HUES6 (cell line): Measurements from ENCODE around the gene GABRR2.
"Not testable (repeated sequence)": the region's sequence is repeated elsewhere in the genome, so short reads cannot be mapped to it uniquely, and the experiment has no call there.

Experiments
- H3K27ac ChIP-seq: 2 replicates; pipeline ENCODE4 v1.7.0; 2013; ENCODE audit warnings: low read depth, mild to moderate bottlenecking, low read length, inconsistent platforms
- H3K27me3 ChIP-seq: 2 replicates; pipeline ENCODE4 v1.6.1; 2013; ENCODE audit warnings: low read length; ENCODE audit not compliant: control insufficient read depth, insufficient read depth
- H3K36me3 ChIP-seq: 2 replicates; pipeline ENCODE4 v1.6.1; 2013; ENCODE audit warnings: low read length; ENCODE audit not compliant: control insufficient read depth, insufficient read depth
- H3K4me1 ChIP-seq: 2 replicates; pipeline ENCODE4 v1.6.1; 2013; ENCODE audit warnings: low read length; ENCODE audit not compliant: control insufficient read depth, insufficient read depth
- H3K4me3 ChIP-seq: 2 replicates; pipeline ENCODE4 v1.5.1; 2013; ENCODE audit warnings: low read depth, low read length
- H3K9ac ChIP-seq: one replicate; pipeline ENCODE4 v1.6.1; 2013; ENCODE audit warnings: mild to moderate bottlenecking, low read length
- H3K9me3 ChIP-seq: 2 replicates; pipeline ENCODE4 v1.6.1; 2013; ENCODE audit warnings: low read depth, low read length; ENCODE audit not compliant: control insufficient read depth, insufficient read depth

GABRR2 gene

DNA sequence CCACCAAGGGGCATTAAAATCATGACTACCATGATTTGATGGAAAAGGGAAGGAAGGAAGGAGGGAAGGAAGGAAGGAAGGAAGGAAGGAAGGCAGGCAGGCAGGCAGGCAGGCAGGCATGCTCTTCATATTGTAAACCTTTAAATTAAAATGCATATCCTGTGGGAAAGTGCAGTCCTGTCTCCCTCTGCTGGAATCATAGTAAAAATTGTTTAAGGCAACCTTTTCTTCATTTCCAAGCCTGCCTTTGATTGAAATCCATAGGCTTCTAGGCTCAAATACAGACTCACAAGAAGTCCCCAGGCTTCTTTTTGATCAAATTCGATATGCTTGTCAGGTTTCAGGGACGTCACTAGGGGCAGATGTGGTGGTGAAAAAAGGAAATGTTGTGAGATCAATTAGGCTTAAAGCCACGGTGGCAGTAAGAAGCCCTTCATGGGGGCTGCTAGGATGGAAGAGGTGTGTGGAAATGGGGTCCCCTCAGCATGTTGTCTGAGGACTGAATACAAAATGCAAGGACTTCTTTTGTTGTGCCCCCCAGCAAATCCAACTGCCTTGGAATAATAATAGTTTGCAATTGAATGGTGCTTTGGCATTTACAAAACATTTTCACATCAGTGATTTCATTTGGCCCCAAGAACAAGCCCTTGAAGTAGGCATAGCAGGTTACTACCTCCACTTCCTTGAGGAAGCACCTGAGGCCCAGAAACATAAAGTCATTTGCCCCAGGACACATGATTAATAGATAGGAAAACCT lies 72.3 kb downstream of the GABRR2 start:
- no peak overlapping the region for H3K9ac ChIP-seq
- no peak overlapping the region for H3K27ac ChIP-seq
- H3K36me3 ChIP-seq: no peaks in the 10 kb centered on the region
- H3K4me3 ChIP-seq: no peak overlapping the region
- peaks cover 22% of the 10 kb centered on the region for H3K4me1 ChIP-seq
- H3K27me3 ChIP-seq: no peaks in the 10 kb centered on the region
- H3K9me3 ChIP-seq: no peaks in the 10 kb centered on the region

DNA sequence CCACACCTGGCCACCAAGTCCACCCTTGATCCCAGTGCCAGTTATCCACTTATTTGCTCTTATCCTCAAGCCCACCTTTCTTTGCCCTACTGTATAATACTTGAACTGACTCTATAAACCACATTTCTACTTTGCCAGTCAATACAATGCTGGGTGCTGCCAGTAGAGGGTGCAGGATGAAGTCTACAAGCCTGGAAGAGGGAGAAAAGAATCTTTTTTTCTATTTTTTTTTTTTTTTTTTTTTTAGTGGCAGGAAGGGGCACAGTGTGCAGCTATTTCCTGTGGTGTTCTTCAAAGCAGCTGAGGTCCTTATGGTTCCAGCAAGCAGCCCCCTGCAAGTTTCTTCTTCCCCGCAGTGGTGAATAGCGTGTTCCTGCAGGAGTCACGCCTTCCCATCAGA lies 75.8 kb downstream of the GABRR2 start:
- Histone ChIP-seq H3K27me3 (no peaks in the 10 kb centered on the region), H3K9me3 (peaks cover 10% of the 10 kb centered on the region; the same call in 1 of the 2 replicates), H3K9ac (no peak overlapping the region), H3K27ac (no peak overlapping the region), H3K4me3 (no peak overlapping the region), H3K36me3 (no peaks in the 10 kb centered on the region), H3K4me1 (peaks cover 22% of the 10 kb centered on the region)

DNA sequence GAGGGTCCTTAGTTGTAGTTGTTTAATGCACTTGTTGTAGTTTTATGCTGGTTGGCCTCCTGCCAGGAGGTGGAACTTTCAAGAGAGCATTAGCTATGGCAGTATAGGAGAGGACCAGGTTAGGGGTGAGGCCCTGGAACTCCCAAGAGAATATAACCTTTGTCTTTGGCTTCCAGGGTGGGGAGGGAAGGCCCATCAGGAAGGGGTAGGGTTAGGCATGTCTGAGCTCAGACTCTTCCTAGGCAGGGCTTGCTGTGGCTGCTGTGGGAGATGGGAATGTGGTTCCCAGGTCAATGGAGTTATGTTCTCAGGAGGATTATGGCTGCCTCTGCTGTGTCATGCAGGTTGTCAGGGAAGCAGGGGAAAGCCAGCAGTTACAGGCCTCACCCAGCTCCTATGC lies 77.9 kb downstream of the GABRR2 start:
- Histone ChIP-seq H3K9me3 (peaks cover 10% of the 10 kb centered on the region; the same call in 1 of the 2 replicates), H3K27me3 (no peaks in the 10 kb centered on the region), H3K36me3 (no peaks in the 10 kb centered on the region), H3K9ac (no peak overlapping the region), H3K27ac (no peak overlapping the region), H3K4me1 (peaks cover 1% of the 10 kb centered on the region), H3K4me3 (no peak overlapping the region)

DNA sequence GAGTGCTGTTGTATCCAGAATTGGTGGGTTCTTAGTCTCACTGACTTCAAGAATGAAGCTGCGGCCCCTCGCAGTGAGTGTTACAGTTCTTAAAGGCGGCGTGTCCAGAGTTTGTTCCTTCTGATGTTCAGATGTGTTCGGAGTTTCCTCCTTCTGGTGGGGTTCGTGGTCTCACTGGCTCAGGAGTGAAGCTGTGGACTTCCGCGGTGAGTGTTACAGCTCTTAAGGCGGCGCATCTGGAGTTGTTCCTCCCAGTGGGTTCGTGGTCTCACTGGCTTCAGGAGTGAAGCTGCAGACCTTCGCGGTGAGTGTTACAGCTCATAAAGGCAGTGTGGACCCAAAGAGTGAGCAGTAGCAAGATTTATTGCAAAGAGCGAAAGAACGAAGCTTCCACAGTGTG lies 81.5 kb downstream of the GABRR2 start:
- not testable (repeated sequence) for H3K27ac ChIP-seq, H3K9ac ChIP-seq

DNA sequence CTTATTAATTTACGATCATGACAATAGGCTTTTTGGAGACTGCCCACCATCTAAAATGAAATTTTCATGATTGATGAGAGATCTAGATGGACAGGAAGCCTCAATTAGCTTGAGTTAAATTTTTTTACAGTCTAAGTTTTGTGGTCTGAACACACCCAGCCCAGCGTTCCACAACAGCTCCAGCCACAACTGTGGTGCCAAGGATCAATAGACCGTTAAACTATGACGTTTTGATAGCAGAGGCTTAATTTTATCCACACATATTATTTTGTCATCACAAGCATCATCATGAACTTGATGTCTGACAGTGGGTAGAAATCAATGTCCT lies 92.4 kb downstream of the GABRR2 start:
- Histone ChIP-seq H3K4me3 (no peak overlapping the region), H3K4me1 (peaks cover under 1% of the 10 kb centered on the region), H3K9ac (no peak overlapping the region), H3K9me3 (peaks cover 4% of the 10 kb centered on the region; the same call in 1 of the 2 replicates), H3K27me3 (no peaks in the 10 kb centered on the region), H3K36me3 (no peaks in the 10 kb centered on the region), H3K27ac (no peak overlapping the region)

More for the DNA sequence above, 81.5 kb downstream of the GABRR2 start:
- H3K4me1 ChIP-seq, H3K27me3 ChIP-seq, H3K36me3 ChIP-seq, H3K4me3 ChIP-seq: not testable (repeated sequence)
- peaks cover 13% of the 10 kb centered on the region; the same call in 1 of the 2 replicates for H3K9me3 ChIP-seq

DNA sequence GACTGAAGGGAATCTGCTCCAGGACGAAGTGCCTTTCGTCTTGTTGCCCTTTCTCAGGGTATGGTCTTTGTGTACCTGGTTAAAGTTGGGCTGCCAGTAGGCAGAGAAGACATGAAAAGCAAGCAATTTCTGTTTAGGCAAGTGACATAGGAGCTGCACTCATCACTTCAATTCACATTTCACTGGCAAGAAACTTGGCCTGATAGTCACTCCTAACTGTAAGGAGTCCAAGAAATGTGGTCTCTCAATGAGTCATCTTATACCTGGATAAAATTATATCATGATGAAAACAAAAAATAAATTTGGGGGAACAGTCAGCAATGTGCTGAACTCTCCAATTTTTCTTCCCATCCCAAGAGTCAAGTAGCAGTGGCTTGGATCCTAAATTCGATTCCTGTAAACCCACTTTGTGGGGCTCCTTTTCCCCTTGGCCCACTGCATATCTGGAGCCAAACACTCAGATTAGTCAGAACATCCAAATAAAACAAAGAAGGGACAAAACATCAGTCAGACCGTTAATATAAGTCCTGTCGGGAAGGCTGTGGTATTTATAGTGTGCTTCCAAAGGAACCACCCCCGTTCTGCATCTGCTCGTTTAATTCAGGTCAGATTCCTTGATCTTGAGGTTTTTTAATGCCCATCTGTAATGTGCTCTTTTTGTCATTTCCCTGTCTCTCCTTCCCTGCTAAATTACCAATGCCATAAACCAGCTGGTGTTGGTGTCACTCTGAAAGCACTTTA lies 93.0 kb downstream of the GABRR2 start:
- no peaks in the 10 kb centered on the region for H3K27me3 ChIP-seq
- no peak overlapping the region for H3K27ac ChIP-seq
- H3K36me3 ChIP-seq: no peaks in the 10 kb centered on the region
- peaks cover 4% of the 10 kb centered on the region; the same call in 1 of the 2 replicates for H3K9me3 ChIP-seq
- H3K4me1 ChIP-seq: peaks cover 5% of the 10 kb centered on the region
- H3K4me3 ChIP-seq: no peak overlapping the region
- no peak overlapping the region for H3K9ac ChIP-seq

DNA sequence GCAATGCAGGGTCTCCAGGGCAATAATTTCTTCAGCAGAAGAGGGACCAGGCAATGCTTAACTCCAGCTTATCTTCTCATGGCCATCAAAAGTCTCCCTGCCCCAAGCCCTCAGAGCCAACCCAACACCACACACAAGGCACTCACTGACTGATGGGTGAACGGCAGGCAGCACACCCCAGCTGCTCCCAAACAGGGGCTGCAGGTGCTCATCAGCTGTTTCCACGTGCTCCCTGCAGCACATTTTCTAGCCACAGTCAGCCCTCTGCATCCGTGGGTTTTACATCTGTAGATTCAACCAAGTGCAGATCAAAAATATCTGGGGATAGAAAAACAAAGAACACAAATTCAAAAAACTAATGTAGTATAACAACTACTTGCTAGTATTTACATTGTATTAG lies 94.0 kb downstream of the GABRR2 start:
- Histone ChIP-seq H3K27ac (no peak overlapping the region), H3K9ac (no peak overlapping the region), H3K36me3 (no peaks in the 10 kb centered on the region), H3K4me1 (peaks cover 8% of the 10 kb centered on the region), H3K27me3 (no peaks in the 10 kb centered on the region), H3K9me3 (peaks cover 4% of the 10 kb centered on the region; the same call in 1 of the 2 replicates), H3K4me3 (no peak overlapping the region)

DNA sequence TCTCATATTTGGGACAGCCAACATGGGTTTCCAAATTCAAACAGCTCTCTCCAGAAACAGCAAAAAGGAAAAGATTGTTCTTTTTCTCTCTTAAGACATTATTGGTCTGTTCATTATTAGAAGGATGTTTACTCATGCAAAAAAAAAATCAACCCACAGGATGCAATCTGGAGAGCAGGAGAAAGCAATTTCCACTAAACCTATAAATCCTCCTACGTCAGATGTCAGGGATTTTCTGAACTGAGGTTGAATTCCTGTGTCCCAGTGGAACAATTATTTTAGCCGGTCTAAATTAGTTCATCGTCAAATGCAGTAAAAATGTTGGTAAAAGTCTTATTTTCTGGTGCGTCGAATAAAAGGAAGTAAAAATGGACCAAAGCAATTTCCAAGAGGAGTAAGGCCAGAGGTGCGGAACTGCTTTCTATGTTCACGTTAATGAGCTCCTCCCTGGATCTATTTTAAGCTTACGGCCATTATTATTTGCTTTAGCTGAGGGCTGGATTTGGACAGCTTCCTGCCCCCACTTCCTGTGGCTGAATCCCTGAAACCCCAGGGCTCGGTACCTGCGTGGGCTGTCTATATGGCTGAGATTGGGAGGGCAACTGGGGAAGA lies 97.7 kb downstream of the GABRR2 start, which contains the start of gene GABRR1:
Gene GABRR1, minus strand, starts transcription at position 60 of the 612 bp plus-strand sequence. Its CDS starts 36 bp downstream, at position 24.
- no peak within 1 kb of the TSS for H3K9ac ChIP-seq
- H3K4me1 ChIP-seq: peaks cover 21% of the 10 kb centered on the region
- H3K27ac ChIP-seq: no peak within 1 kb of the TSS
- no peak within 1 kb of the TSS for H3K4me3 ChIP-seq
- H3K27me3 ChIP-seq: no peaks in the 10 kb centered on the region
- H3K36me3 ChIP-seq: no peaks in the 10 kb centered on the region
- H3K9me3 ChIP-seq: no peaks in the 10 kb centered on the region

DNA sequence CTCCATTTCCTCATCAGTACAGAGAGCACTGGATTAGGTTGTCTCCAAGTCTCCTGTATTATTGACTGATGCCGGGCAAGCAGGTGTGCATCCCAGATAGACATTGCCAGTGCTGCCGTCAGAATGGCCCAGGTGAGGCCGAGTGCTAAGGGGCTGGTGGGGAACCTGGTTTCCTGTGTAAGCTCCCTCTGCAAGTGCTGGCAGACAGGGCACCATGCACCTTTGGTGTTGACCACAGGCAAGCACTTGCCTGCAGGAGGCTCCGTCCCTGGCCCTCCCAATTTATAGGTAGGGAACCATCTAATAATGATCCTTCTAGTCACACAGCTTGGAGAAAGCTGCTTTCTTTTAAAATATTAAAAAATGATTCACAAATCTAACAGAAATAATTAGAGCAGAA lies 98.7 kb downstream of the GABRR2 start:
- no peaks in the 10 kb centered on the region for H3K27me3 ChIP-seq
- H3K4me1 ChIP-seq: peaks cover 31% of the 10 kb centered on the region
- no peak overlapping the region for H3K4me3 ChIP-seq
- H3K9me3 ChIP-seq: no peaks in the 10 kb centered on the region
- H3K36me3 ChIP-seq: no peaks in the 10 kb centered on the region
- no peak overlapping the region for H3K9ac ChIP-seq
- H3K27ac ChIP-seq: no peak overlapping the region

DNA sequence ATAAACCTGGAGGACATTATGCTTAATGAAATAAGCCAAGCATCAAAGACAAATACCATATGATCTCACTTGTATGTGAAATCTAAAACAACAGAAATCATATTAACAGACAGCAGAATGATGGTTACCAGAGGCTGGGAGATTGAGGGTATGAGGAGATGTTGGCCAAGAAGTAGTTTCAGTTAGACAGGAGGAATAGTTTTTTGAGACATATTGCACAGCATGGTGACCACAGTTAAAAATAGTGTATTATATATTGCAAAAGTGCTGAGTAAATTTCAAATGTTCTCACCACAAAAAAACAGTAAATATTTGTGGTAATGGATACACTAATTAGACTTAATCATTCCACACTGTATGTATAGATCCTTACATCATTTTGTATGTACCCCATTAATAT lies 99.7 kb downstream of the GABRR2 start:
- Histone ChIP-seq H3K27ac (no peak overlapping the region), H3K27me3 (no peaks in the 10 kb centered on the region), H3K4me3 (no peak overlapping the region), H3K36me3 (no peaks in the 10 kb centered on the region), H3K9me3 (no peaks in the 10 kb centered on the region), H3K9ac (no peak overlapping the region), H3K4me1 (peaks cover 36% of the 10 kb centered on the region)

DNA sequence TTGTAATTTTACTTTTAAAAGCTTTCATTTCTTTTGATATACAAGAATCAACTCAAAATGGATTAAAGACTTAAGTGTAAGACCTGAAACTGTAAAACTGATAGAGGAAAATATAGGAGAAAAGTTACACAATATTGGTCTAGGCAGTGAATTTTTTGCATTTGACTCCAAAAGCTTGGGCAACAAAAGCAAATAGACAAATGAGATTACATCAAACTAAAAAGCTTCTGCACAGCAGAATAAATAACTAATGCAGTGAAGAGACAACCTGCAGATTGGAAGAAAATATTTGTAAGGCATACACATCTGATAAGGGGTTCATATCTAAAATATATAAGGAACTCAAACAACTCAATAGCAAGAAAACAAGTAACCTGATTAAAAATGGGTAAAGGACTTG lies 100.9 kb downstream of the GABRR2 start:
- Histone ChIP-seq H3K36me3 (no peaks in the 10 kb centered on the region), H3K27ac (no peak overlapping the region), H3K9ac (no peak overlapping the region), H3K4me1 (peaks cover 36% of the 10 kb centered on the region), H3K9me3 (no peaks in the 10 kb centered on the region), H3K27me3 (no peaks in the 10 kb centered on the region), H3K4me3 (no peak overlapping the region)
